K562 (cell line): ENCODE measurements around the gene KRTAP2-1. TPM values are rescaled to one million over a fixed set of nuclear protein-coding genes. Genes with fewer than 3 reads are reported as not detected.

Source experiments
- ATF3 ChIP-seq, 2 experiments: fragments of 450-650 bp in 1 of 2; sonication (generic) in 1 of 2; formaldehyde crosslinking in 1 of 2; IDR thresholded peaks in 1 of 2; conservative IDR thresholded peaks in 1 of 2; 2 replicates each; pipeline versions ENCODE4 v1.6.1 to v1.8.1; 2016 to 2023; ENCODE audit warnings: mild to moderate bottlenecking in 2 of 2, moderate library complexity in 2 of 2, inconsistent platforms in 1 of 2, missing genetic modification reagents in 1 of 2
- ATF6 ChIP-seq: sonication (generic); formaldehyde crosslinking; IDR thresholded peaks from 2 replicates; pipeline ENCODE4 v1.4.0; 2020; ENCODE audit warnings: mild to moderate bottlenecking, missing genetic modification reagents
- BRF1 ChIP-seq: IDR thresholded peaks from 3 replicates; pipeline ENCODE4 v1.6.1; 2011; ENCODE audit warnings: borderline replicate concordance, mild to moderate bottlenecking; ENCODE audit not compliant: insufficient read length; ENCODE audit errors: extremely low read depth
- GABPB2 ChIP-seq: fragments of 250-450 bp; sonication (Bioruptor Pico); conservative IDR thresholded peaks from 2 replicates; pipeline ENCODE4 v1.5.1; 2021; ENCODE audit warnings: mild to moderate bottlenecking
- GATAD2B ChIP-seq: fragments of 450-650 bp; IDR thresholded peaks from 2 replicates; pipeline ENCODE4 v1.6.1; 2017; ENCODE audit warnings: mild to moderate bottlenecking, borderline replicate concordance
- HSF4 ChIP-seq: fragments of 250-450 bp; sonication (Bioruptor Pico); IDR thresholded peaks from 2 replicates; pipeline ENCODE4 v2.1.2; 2022; ENCODE audit warnings: mild to moderate bottlenecking, moderate library complexity, borderline replicate concordance
- KLF10 ChIP-seq: fragments of 250-450 bp; sonication (Bioruptor Pico); IDR thresholded peaks from 2 replicates; pipeline ENCODE4 v1.6.1; 2021; ENCODE audit warnings: matching md5 sums
- LARP7 ChIP-seq: fragments of 450-650 bp; IDR thresholded peaks from 2 replicates; pipeline ENCODE4 v1.6.1; 2016
- LCOR ChIP-seq: sonication (generic); formaldehyde crosslinking; IDR thresholded peaks from 2 replicates; pipeline ENCODE4 v1.8.0; 2022; ENCODE audit warnings: mild to moderate bottlenecking, missing genetic modification reagents
- MIER1 ChIP-seq: fragments of 450-650 bp; IDR thresholded peaks from 2 replicates; pipeline ENCODE4 v1.6.1; 2016; ENCODE audit warnings: antibody characterized with exemption, mild to moderate bottlenecking, low read depth
- NR2C1 ChIP-seq, 2 experiments: fragments of 450-650 bp; IDR thresholded peaks; 2 replicates each; pipeline ENCODE4 v1.6.1; 2017; ENCODE audit warnings: mild to moderate bottlenecking in 2 of 2, antibody characterized with exemption in 1 of 2, inconsistent platforms in 1 of 2, missing compliant biosample characterization in 1 of 2, missing genetic modification characterization in 1 of 2
- RBM39 ChIP-seq: fragments of 200-400 bp; formaldehyde crosslinking; optimal IDR thresholded peaks from 2 replicates; pipeline ENCODE3; 2018; ENCODE audit warnings: low read depth, low read length
- RUNX1 ChIP-seq: sonication (generic); IDR thresholded peaks from 2 replicates; pipeline ENCODE4 v1.6.1; 2016; ENCODE audit warnings: antibody characterized with exemption, low read depth
- SIX5 ChIP-seq, 2 experiments: IDR thresholded peaks; 2 replicates each; pipeline ENCODE4 v1.6.1; 2011; ENCODE audit warnings: low read length in 2 of 2, borderline replicate concordance in 1 of 2, low read depth in 1 of 2, mild to moderate bottlenecking in 1 of 2, moderate library complexity in 1 of 2; ENCODE audit not compliant: insufficient read depth in 1 of 2
- SMARCA4 ChIP-seq: fragments of 450-650 bp; IDR thresholded peaks from 2 replicates; pipeline ENCODE4 v1.6.1; 2016
- TAF1 ChIP-seq: IDR thresholded peaks from 2 replicates; pipeline ENCODE4 v1.6.1; 2011; ENCODE audit warnings: mild to moderate bottlenecking, low read length, moderate library complexity; ENCODE audit not compliant: insufficient read depth, control insufficient read depth, severe bottlenecking; ENCODE audit errors: extremely low read depth
- ZKSCAN3 ChIP-seq: fragments of 250-450 bp; sonication (Bioruptor Pico); IDR thresholded peaks from 2 replicates; pipeline ENCODE4 v1.4.0; 2020
- ZNF143 ChIP-seq: sonication (generic); formaldehyde crosslinking; IDR thresholded peaks from 2 replicates; pipeline ENCODE4 v1.9.0; 2022; ENCODE audit warnings: mild to moderate bottlenecking, missing genetic modification reagents
- ZNF217 ChIP-seq: sonication (generic); formaldehyde crosslinking; IDR thresholded peaks from 2 replicates; pipeline ENCODE4 v1.8.0; 2022; ENCODE audit warnings: mild to moderate bottlenecking, missing genetic modification reagents
- ZNF23 ChIP-seq: fragments of 250-450 bp; sonication (Bioruptor Pico); IDR thresholded peaks from 2 replicates; pipeline ENCODE4 v1.4.0; 2020; ENCODE audit warnings: mild to moderate bottlenecking
- ZNF586 ChIP-seq: fragments of 450-650 bp; formaldehyde crosslinking; conservative IDR thresholded peaks from 2 replicates; pipeline ENCODE4 v1.4.0; 2020; ENCODE audit warnings: mild to moderate bottlenecking, moderate library complexity
- ZSCAN32 ChIP-seq: fragments of 450-650 bp; formaldehyde crosslinking; IDR thresholded peaks from 2 replicates; pipeline ENCODE4 v1.4.0; 2020; ENCODE audit warnings: mild to moderate bottlenecking, moderate library complexity
- polyA plus RNA-seq, 8 experiments: library from polyadenylated mRNA; depleted of rRNA in 4 of 8; stranded (reverse) in 5 of 8; unstranded in 3 of 8; fragments of >200 nt; fragmentation: Nextera tagmentation in 2 of 8; fragmentation: Illumina TruSeq in 1 of 8; extraction: Ambion mirVana in 2 of 8; extraction: Trizol in 1 of 8; gene quantifications; 2 replicates each; pipeline versions ENCODE4 v1.2.1 to v1.2.3, GENCODE V29; 2011 to 2014; ENCODE audit warnings: inconsistent platforms in 1 of 8, missing spikeins in 1 of 8
- total RNA-seq, 7 experiments: library from RNA; depleted of rRNA in 6 of 7; stranded (reverse); fragments of >200 nt in 6 of 7; fragmentation: Illumina TruSeq in 2 of 7; extraction: Trizol in 2 of 7; gene quantifications; 2 replicates each; pipeline versions ENCODE4 v1.2.1 to v1.2.3, GENCODE V29; 2011 to 2021; ENCODE audit warnings: low replicate concordance in 1 of 7
- TF ChIP-seq, protein P1 (sequence below): fragments of 450-650 bp; formaldehyde crosslinking; IDR thresholded peaks from 2 replicates; pipeline ENCODE4 v1.4.0; 2020; ENCODE audit warnings: mild to moderate bottlenecking, mixed read lengths

Gene KRTAP2-1
- total and polyA plus RNA-seq, 9 of the 15 experiments (the other 6 are each of a cell fraction or from before 2014, with no cell fraction given), result not detected

DNA sequence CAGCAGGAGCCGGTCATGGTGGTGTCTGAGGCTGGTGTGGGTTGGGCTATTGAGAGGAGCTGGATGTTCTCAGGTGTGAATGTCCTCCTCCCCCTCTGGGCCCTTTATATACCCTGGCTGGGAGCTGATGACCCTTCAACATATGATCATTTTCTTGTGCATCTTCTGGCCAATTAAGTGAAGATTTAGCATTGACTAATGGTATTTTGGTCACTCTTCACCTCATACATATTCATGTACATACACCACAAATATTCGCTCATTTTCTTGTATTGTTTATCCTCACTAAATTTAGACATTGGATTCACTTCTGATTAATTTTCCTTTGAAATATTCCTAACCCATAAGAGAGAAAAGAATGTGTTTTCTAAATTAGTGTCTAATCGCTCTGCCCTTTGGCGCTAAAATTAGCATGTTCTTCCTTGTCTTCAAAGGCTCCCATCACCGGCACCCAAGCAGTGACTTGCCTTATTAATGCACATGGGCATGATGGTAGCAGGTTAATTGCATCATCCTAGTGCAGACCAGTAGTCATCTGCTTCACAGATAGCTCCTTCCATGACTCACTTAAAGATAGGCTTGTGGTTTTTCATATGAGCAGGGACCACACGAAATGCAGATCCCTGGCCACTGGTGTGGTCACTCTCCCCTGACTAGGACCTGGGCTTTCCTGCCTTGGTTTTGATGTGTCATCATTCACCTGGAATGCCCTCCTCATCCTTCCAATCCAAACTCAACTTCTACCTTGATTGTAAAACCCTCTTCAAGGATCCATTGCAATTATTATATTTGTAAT is 18.9 kb upstream of the KRTAP2-1 start, which contains the start of gene KRTAP2-4 (continued):
- TF ChIP-seq ATF6 (CRISPR knock-in tag) (no peak), ZNF23 (CRISPR knock-in tag) (no peak), RUNX1 (no peak; the same call in 1 of the 2 replicates), LCOR (CRISPR knock-in tag) (no peak), HSF4 (no peak), ATF3 (IDR thresholded peaks at IDR 0.05) (peak; percentile 99), ATF3 (CRISPR knock-in tag; conservative IDR thresholded peaks at IDR 0.05) (peak; percentile 97), NR2C1 (IDR thresholded peaks at IDR 0.05) (no peak), NR2C1 (tag; IDR thresholded peaks at IDR 0.05) (no peak), ZNF217 (CRISPR knock-in tag) (no peak), MIER1 (no peak), ZNF143 (CRISPR knock-in tag) (no peak), LARP7 (no peak), GATAD2B (no peak), SMARCA4 (peak; percentile 79; the same call in 1 of the 2 replicates), ZNF586 (no peak), ZSCAN32 (CRISPR knock-in tag) (peak; percentile 93), GABPB2 (no peak), RBM39 (no peak), KLF10 (no peak), TAF1 (no peak), BRF1 (no peak), ZKSCAN3 (CRISPR knock-in tag) (no peak), SIX5 (IDR thresholded peaks at IDR 0.05; ENCODE audit: borderline replicate concordance in 1 of 2, insufficient read depth in 1 of 2, low read depth in 1 of 2, low read length in 2 of 2) (no peak)
- TF ChIP-seq, protein P1, sequence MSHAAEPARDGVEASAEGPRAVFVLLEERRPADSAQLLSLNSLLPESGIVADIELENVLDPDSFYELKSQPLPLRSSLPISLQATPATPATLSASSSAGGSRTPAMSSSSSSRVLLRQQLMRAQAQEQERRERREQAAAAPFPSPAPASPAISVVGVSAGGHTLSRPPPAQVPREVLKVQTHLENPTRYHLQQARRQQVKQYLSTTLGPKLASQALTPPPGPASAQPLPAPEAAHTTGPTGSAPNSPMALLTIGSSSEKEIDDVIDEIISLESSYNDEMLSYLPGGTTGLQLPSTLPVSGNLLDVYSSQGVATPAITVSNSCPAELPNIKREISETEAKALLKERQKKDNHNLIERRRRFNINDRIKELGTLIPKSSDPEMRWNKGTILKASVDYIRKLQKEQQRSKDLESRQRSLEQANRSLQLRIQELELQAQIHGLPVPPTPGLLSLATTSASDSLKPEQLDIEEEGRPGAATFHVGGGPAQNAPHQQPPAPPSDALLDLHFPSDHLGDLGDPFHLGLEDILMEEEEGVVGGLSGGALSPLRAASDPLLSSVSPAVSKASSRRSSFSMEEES (CRISPR knock-in tag), result no peak
